Thyroid gland (tissue), 4 donors: ENCODE data around the gene PMM2.

Experiments used
- POLR2A ChIP-seq, 2 donors: fragments of 450-650 bp; IDR thresholded peaks; one replicate each; pipeline ENCODE4 v1.6.1; 2017; ENCODE audit warnings: antibody characterized with exemption in 2 of 2, mild to moderate bottlenecking in 2 of 2, moderate library complexity in 1 of 2
- TF ChIP-seq, protein P1 (sequence below), 6 experiments: fragments of 200-600 bp in 3 of 6; fragments of 450-650 bp in 3 of 6; sonication (generic) in 3 of 6; IDR thresholded peaks; one replicate each; pipeline ENCODE4 v1.5.1; 2016 to 2019; ENCODE audit warnings: antibody characterized with exemption in 6 of 6, mild to moderate bottlenecking in 2 of 6, inconsistent platforms in 1 of 6, moderate library complexity in 1 of 6

DNA sequence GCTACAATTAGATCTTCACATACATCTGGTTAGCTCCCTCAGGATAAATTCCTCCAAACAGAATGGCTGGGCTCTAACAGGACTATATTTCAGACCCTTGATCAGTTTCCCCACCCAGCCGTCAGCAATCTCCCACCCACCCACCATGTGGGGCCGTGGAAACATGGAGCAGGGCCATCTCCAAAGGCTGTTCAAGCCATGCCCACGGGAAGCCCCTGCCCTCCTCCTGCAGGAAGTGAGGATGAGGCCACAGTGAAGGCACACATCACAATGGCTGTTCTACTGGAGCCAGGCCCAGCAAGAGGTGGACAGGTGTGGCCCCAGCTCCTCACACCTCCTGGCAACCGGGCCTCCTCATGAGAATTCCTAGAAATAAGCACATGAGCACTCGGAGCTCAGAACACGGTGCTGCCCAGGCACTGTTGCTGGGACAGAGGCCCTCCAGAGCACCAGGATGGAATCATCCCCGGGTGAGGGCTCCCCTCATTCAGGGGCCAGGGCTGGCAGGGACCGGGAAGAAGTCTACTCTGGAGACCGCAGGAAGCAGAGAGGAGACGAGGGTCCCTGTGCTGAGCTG is 84.5 kb downstream of the PMM2 start, which contains the start of gene LITAFD:
- no peak for TF ChIP-seq POLR2A (IDR thresholded peaks at IDR 0.05)
- TF ChIP-seq, protein P1, sequence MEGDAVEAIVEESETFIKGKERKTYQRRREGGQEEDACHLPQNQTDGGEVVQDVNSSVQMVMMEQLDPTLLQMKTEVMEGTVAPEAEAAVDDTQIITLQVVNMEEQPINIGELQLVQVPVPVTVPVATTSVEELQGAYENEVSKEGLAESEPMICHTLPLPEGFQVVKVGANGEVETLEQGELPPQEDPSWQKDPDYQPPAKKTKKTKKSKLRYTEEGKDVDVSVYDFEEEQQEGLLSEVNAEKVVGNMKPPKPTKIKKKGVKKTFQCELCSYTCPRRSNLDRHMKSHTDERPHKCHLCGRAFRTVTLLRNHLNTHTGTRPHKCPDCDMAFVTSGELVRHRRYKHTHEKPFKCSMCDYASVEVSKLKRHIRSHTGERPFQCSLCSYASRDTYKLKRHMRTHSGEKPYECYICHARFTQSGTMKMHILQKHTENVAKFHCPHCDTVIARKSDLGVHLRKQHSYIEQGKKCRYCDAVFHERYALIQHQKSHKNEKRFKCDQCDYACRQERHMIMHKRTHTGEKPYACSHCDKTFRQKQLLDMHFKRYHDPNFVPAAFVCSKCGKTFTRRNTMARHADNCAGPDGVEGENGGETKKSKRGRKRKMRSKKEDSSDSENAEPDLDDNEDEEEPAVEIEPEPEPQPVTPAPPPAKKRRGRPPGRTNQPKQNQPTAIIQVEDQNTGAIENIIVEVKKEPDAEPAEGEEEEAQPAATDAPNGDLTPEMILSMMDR (IDR thresholded peaks at IDR 0.05) = no peak
